ENCODE results near the gene CMIP.

DNA sequence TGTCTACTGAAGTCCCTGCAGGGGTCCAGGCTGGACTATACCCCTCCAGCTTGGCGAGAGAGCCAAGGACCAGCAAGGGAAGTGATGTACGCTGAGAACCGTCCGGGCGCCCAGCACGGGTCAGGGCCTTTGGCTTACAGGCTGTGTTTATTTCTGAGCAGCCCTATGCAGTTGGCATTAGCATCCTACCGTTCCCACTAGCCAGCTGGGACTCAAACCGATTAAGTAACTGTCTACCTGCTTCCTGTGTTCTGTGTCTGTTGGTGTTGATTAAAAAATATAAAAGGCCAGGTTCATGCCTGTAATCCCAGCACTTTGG, 73.8 kb downstream of the CMIP start:
- TF ChIP-seq EP300 (IDR thresholded peaks at IDR 0.05; ENCODE audit: borderline replicate concordance), result no peak
- TF ChIP-seq, protein P1, sequence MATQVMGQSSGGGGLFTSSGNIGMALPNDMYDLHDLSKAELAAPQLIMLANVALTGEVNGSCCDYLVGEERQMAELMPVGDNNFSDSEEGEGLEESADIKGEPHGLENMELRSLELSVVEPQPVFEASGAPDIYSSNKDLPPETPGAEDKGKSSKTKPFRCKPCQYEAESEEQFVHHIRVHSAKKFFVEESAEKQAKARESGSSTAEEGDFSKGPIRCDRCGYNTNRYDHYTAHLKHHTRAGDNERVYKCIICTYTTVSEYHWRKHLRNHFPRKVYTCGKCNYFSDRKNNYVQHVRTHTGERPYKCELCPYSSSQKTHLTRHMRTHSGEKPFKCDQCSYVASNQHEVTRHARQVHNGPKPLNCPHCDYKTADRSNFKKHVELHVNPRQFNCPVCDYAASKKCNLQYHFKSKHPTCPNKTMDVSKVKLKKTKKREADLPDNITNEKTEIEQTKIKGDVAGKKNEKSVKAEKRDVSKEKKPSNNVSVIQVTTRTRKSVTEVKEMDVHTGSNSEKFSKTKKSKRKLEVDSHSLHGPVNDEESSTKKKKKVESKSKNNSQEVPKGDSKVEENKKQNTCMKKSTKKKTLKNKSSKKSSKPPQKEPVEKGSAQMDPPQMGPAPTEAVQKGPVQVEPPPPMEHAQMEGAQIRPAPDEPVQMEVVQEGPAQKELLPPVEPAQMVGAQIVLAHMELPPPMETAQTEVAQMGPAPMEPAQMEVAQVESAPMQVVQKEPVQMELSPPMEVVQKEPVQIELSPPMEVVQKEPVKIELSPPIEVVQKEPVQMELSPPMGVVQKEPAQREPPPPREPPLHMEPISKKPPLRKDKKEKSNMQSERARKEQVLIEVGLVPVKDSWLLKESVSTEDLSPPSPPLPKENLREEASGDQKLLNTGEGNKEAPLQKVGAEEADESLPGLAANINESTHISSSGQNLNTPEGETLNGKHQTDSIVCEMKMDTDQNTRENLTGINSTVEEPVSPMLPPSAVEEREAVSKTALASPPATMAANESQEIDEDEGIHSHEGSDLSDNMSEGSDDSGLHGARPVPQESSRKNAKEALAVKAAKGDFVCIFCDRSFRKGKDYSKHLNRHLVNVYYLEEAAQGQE (IDR thresholded peaks at IDR 0.05; ENCODE audit: low read depth), result no peak
- TF ChIP-seq CEBPB (IDR thresholded peaks at IDR 0.05), result no peak
- no peak for TF ChIP-seq ZBTB7A (IDR thresholded peaks at IDR 0.05; ENCODE audit: low read depth)
- no peak for TF ChIP-seq TEAD4 (IDR thresholded peaks at IDR 0.05)
